Kidney (tissue), 14 donors: Measurements from ENCODE around the gene AKAP11. TPM values are rescaled to one million over a fixed set of nuclear protein-coding genes. Genes with fewer than 3 reads are reported as not detected.

ENCODE experiments used
- DNase-seq, 5 donors: peaks; one replicate each; pipeline ENCODE4 v3.0.0-alpha.2; 2013 to 2020
- FAIRE-seq: peaks from 2 replicates; lab custom pipeline; 2012; peaks lifted over from hg19 to GRCh38; lab: Jason Lieb, UNC
- H3K27ac ChIP-seq, 2 donors: one replicate each; pipeline ENCODE4 v1.7.0; 2013; ENCODE audit warnings: low read depth in 2 of 2, low read length in 2 of 2, inconsistent platforms in 1 of 2
- H3K27me3 ChIP-seq: one replicate; pipeline ENCODE4 v1.7.1; 2013; ENCODE audit warnings: low read length, inconsistent platforms; ENCODE audit not compliant: control insufficient read depth, insufficient read depth
- H3K36me3 ChIP-seq, 3 donors: one replicate each; pipeline versions ENCODE4 v1.7.0 to v1.7.1; 2013; ENCODE audit warnings: low read length in 3 of 3, control low read depth in 1 of 3, inconsistent platforms in 1 of 3; ENCODE audit not compliant: insufficient read depth in 3 of 3, control insufficient read depth in 2 of 3
- H3K4me1 ChIP-seq, 3 donors: one replicate each; pipeline versions ENCODE4 v1.7.0 to v1.7.1; 2013; ENCODE audit warnings: low read length in 3 of 3, inconsistent platforms in 1 of 3, low read depth in 1 of 3; ENCODE audit not compliant: control insufficient read depth in 2 of 3, insufficient read depth in 2 of 3
- H3K4me3 ChIP-seq, 3 donors: one replicate each; pipeline versions ENCODE4 v1.7.0 to v1.8.1; 2013; ENCODE audit warnings: low read length in 3 of 3, control low read depth in 1 of 3, inconsistent platforms in 1 of 3
- H3K9ac ChIP-seq, 3 donors: one replicate each; pipeline versions ENCODE4 v1.7.0 to v1.7.1; 2013; ENCODE audit warnings: low read length in 3 of 3, control low read depth in 1 of 3, inconsistent platforms in 1 of 3
- H3K9me3 ChIP-seq, 3 donors: one replicate each; pipeline versions ENCODE4 v1.7.0 to v1.7.1; 2013; ENCODE audit warnings: low read length in 3 of 3, control low read depth in 1 of 3, inconsistent platforms in 1 of 3; ENCODE audit not compliant: control insufficient read depth in 2 of 3, insufficient read depth in 1 of 3
- CTCF ChIP-seq: IDR thresholded peaks from 3 replicates; pipeline ENCODE4 v1.5.1; 2012; ENCODE audit warnings: mild to moderate bottlenecking, moderate library complexity, borderline replicate concordance; ENCODE audit not compliant: insufficient read depth; ENCODE audit errors: extremely low read depth
- intact Hi-C: fragments of 100-400 bp; cut with DNase I; formaldehyde crosslinking; loops from one replicate; pipeline ENCODE4 v1.11.1; 2022
- polyA plus RNA-seq: library from polyadenylated mRNA; stranded (reverse); fragments of 350-450 nt; fragmentation: Illumina TruSeq; extraction: RNeasy Lipid Tissue Mini Kit (QIAGEN cat#74804); gene quantifications from one replicate; pipeline ENCODE4 v1.2.3, GENCODE V29; 2014; ENCODE audit warnings: low read depth, low replicate concordance; ENCODE audit not compliant: insufficient read depth
- total RNA-seq: library from RNA; stranded (reverse); fragmentation: NEBNext Ultra II Directional; extraction: Animal tissue kit (Norgen Biotek cat#: 25700); gene quantifications from one replicate; pipeline ENCODE4 v1.2.1, GENCODE V29; 2021
- donor health status: control.
- donor health status: control.
- donor health status: control.
- donor health status: control.
- donor health status: control.
- donor health status: DM: yes; HTN: yes; CAD: no.
- donor health status: Normal renal cell carcinoma (clear cell type).

The AKAP11 gene
- total and polyA plus RNA-seq, 2 donors from 2014 or later, result 4.9 to 35.2 TPM

DNA sequence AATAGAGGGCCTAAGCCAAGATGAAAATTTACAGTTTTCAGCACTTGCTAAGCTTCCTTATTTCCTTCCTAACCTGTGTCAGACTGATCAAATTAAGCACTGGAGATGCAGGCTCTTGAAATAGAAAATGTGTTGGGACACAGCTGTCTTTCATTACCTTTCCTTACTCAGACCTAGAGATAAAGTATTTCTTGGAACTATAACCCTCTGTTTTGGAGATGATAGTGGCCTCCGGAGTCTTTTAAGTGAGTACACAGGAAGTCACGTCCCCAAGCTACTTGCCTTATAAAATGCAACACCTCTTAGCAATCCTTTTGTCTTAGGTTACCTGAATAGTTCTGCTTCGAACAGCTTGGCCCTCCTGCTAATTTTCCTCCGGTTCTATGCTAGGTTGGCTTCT is 12.4 kb upstream of the AKAP11 start:
- H3K9ac ChIP-seq, result no peak overlapping the region
- no peaks in the 10 kb centered on the region for H3K36me3 ChIP-seq
- FAIRE-seq (no peak), DNase-seq (no peak)
- intact Hi-C loops, result no loop called here
- no peak for TF ChIP-seq CTCF
- no peak overlapping the region for H3K4me3 ChIP-seq
- H3K27ac ChIP-seq, result no peak overlapping the region
- no peaks in the 10 kb centered on the region for H3K27me3 ChIP-seq
- H3K4me1 ChIP-seq, result no peaks in the 10 kb centered on the region
- H3K9me3 ChIP-seq, result no peaks in the 10 kb centered on the region

GRCh38 chr13:42260903-42261654 is 10.9 kb upstream of the AKAP11 start:
- H3K27me3 ChIP-seq, result no peaks in the 10 kb centered on the region
- no peak overlapping the region for H3K27ac ChIP-seq
- no peaks in the 10 kb centered on the region for H3K9me3 ChIP-seq
- no peaks in the 10 kb centered on the region for H3K36me3 ChIP-seq
- TF ChIP-seq CTCF, result no peak
- H3K4me1 ChIP-seq, result no peaks in the 10 kb centered on the region
- H3K9ac ChIP-seq, result no peak overlapping the region
- no peak overlapping the region for H3K4me3 ChIP-seq
- FAIRE-seq, result no peak
- intact Hi-C loops, result no loop called here
- DNase-seq, result no peak

- FAIRE-seq (no peak), DNase-seq (peak in 3 of 5 donors; percentile 33 to 82 (median 58))
- H3K27me3 ChIP-seq, result no peaks in the 10 kb centered on the region
- H3K27ac ChIP-seq, result no peak overlapping the region
- intact Hi-C loops, result no loop called here
- H3K4me1 ChIP-seq, result peaks cover 0 to 8% (median 4%) of the 10 kb centered on the region in 3 donors
- no peaks in the 10 kb centered on the region for H3K9me3 ChIP-seq
- TF ChIP-seq CTCF, result no peak
- H3K4me3 ChIP-seq, result no peak overlapping the region
- H3K36me3 ChIP-seq, result no peaks in the 10 kb centered on the region
- no peak overlapping the region for H3K9ac ChIP-seq
These were observed 5.5 kb upstream of the AKAP11 start for GRCh38 chr13:42266473-42266872.
